ENCODE results near the gene IFT122. TPM values are rescaled to one million over a fixed set of nuclear protein-coding genes. Genes with fewer than 3 reads are reported as not detected.

The IFT122 gene
- polyA plus RNA-seq, 12 donors = 28.8 to 56.5 (median 33.7) TPM; not detected in 1

DNA sequence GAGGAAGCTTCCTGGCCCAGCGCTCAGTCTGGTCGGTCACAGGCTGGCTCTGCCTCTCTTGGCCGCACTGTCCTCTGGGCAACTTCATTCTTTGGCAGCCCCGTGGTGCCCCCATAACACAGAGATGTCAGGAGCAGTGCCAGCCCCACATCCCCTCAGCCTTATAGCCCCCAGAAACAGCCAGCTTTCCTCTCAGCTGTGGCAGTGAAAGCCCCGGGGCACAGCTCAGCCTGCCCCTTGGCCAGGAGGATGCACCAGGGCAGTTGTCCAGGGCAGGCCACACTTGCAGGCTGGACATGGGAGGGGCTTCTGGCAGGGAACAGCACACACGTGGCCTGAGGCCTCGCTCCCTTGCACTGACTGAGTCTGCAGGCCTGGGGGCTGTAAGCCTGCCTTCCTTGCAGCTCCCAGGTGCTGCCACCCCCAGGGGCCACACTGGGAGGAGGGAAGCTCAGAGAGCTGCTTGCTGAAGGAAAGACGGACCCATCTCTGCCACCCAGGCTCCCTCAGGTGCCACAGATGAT lies 78.1 kb downstream of the IFT122 start:
- no peak for DNase-seq

DNA sequence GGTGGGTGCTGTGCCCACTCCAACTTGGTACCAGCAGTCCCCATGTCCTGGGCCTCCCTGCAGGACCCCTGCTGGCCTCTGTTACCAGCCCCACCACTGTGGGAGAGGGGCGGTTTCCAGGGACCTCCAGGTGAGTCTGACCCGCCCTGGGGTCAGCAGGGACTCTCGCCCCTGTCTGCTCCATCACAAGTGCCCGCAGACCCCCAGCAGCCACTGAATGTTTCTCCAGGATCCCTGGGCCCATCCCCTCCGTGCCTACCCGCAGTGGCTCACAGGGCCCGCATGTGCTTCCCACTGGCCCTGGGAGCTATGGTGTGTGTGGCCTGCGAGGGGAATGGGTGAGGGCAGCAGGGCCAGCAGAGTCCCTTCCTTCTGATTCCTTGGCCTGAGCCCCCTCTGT lies 78.6 kb downstream of the IFT122 start:
- DNase-seq = no peak

DNA sequence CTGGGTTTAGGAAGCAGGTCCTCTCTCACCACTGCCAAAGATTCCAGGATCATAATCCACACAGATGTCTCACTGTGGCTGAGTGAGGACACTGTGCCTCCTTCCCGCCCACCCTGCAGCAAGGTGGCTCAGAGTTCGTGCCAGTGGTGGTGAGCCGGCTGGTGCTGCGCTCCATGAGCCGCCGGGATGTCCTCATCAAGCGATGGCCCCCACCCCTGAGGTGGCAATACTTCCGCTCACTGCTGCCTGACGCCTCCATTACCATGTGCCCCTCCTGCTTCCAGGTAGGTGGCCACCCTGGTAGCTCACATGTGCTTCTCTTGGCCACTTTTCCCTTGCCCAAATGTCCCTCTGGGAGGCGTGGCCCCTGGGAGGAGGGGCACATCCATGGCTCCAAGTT lies 79.4 kb downstream of the IFT122 start:
- DNase-seq = no peak

GRCh38 chr3:129519896-129520715 lies 80.1 kb downstream of the IFT122 start:
- no peak for DNase-seq

GRCh38 chr3:129520960-129521359 lies 80.9 kb downstream of the IFT122 start:
- DNase-seq = no peak

GRCh38 chr3:129521611-129522010 lies 81.6 kb downstream of the IFT122 start:
- DNase-seq = no peak

DNA sequence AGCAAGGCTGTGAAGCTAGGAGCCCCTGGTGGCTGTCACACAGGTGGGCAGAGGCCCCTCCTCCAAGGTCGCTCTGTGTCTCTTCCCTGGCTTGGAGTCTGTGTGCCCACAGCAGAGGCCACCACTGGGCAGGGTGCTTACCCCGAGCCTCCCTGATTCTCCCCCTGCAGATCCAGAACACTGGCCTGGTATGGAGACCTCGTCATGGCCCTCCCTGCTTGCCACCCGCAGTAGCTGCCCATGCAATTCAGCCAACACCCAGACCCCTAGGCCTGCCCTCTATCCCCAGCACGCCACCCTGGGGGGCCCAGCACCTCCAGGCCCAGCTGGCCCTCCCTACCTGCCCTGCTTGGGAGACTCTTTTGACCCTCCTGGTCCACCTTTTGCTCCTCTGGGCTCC lies 82.9 kb downstream of the IFT122 start:
- no peak for DNase-seq

DNA sequence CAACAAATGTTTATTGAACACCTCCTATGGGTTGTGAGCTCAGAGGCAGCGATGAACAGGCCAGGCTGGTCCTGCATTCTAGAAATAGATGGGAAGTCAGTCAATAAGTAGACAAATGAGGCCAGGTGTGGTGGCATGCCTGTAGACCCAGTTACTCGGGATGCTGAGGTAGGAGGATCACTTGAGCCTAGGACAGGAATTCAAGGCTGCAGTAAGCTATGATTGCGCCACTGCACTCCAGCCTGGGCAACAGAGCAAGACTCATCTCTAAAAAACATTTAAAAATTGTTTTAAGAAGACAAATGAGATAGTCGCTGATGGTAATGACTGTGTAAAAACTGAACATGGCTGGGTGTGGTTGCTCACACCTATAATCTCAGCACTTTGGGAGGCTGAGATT lies 84.1 kb downstream of the IFT122 start:
- no peak for DNase-seq

DNA sequence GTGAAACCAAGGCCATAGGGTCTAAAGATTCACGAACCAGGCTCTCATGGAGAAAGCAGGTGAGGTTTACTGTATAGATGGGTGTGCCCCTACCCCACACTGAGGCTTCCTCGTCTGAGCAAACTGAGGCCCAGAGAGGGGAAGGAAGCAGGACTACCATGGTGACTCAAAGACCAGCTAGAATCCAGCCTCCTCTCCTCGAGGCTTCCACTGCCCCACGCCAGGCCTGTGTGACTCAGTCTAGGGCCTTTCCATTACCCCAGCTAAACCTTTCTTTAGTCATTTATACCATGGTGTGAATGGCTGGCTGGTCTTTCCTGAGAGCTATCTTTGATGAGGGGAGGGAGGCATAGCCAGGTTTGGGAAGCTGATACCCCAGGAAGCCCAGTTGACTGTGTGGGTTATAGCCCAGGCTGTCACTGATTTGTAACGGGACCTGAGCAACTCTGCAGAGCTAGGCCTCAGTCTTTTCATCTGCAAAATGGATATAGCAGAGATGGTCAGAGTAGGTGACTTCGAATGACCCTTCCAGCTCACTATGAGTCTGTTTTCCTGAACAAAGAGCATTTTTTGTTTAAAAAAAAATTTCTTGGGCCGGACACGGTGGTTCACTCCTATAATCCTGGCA lies 85.4 kb downstream of the IFT122 start:
- no peak for DNase-seq

DNA sequence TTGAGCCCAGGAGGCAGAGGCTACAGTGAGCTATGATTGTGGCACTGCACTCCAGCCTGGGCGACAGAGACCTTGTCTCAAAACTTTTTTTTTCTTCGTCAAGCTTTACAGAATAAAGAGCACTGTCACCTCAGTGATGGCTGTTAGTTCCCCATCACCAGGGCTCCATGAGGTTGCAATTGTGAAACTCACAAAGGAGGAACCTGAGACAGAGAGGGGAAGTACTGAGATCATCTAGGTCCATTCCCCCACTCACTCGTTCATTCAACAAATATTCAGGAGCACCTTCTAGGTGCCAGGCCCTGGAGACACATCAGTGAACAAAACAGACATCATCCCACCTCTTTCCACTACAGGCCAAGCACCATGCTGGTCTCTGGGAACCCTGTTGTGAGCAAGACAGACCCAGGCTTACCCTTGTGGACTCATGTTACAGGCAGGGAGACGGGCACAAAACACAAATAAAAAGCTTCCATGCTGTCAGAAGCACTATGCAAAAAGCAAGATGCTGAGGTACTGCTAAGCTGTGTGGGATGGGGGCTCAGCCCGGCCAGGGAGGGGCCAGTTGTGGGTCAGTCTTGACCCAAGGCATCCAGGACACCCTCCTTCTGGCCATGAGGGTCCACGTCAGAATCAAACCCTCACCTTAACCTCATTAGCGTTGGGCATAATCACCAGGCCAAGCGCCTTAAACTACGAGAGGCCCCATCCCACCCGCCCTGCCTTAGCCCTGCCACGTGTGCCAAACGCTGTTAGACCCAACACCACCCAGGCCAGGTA lies 86.3 kb downstream of the IFT122 start:
- no peak for DNase-seq

DNA sequence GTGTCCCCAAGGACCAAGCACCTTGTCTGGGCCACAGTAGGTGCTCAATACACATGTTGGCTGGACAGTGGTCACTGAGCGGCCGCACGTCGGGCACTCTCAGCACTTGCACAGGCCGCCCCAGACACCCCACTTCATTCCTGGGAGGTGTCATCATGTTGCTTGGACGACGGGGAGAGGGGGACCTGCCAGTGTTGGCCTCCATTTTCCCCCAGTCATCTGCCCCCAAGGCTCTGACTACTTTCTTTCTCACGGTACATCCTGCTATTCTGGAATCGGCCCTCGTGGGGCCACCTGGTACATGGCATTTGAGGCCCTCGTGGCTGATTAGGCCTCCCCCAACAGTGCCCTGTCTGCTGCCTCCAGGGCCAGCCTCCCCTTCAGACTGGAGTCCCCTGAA lies 87.2 kb downstream of the IFT122 start:
- DNase-seq = no peak

DNA sequence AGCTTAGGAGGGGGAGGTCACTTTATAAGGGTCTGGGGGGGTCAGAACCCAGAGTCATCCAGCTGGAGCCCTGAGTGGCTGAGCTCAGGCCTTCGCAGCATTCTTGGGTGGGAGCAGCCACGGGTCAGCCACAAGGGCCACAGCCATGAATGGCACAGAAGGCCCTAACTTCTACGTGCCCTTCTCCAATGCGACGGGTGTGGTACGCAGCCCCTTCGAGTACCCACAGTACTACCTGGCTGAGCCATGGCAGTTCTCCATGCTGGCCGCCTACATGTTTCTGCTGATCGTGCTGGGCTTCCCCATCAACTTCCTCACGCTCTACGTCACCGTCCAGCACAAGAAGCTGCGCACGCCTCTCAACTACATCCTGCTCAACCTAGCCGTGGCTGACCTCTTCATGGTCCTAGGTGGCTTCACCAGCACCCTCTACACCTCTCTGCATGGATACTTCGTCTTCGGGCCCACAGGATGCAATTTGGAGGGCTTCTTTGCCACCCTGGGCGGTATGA lies 88.6 kb downstream of the IFT122 start, which contains the start of gene RHO:
RHO (plus strand) TSS at position 51 of the 512 bp plus-strand sequence; CDS start at position 146, 95 bp downstream.
- no peak for DNase-seq

- no peak for DNase-seq
Measured at GRCh38 chr3:129529436-129530210, 89.6 kb downstream of the IFT122 start.

DNA sequence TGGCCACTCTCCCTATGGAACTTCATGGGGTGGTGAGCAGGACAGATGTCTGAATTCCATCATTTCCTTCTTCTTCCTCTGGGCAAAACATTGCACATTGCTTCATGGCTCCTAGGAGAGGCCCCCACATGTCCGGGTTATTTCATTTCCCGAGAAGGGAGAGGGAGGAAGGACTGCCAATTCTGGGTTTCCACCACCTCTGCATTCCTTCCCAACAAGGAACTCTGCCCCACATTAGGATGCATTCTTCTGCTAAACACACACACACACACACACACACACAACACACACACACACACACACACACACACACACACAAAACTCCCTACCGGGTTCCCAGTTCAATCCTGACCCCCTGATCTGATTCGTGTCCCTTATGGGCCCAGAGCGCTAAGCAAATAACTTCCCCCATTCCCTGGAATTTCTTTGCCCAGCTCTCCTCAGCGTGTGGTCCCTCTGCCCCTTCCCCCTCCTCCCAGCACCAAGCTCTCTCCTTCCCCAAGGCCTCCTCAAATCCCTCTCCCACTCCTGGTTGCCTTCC lies 90.3 kb downstream of the IFT122 start:
- DNase-seq = no peak

- DNase-seq = no peak
Measured at GRCh38 chr3:129530821-129531220, 90.8 kb downstream of the IFT122 start.

GRCh38 chr3:129531699-129532098 lies 91.7 kb downstream of the IFT122 start:
- DNase-seq = no peak

DNA sequence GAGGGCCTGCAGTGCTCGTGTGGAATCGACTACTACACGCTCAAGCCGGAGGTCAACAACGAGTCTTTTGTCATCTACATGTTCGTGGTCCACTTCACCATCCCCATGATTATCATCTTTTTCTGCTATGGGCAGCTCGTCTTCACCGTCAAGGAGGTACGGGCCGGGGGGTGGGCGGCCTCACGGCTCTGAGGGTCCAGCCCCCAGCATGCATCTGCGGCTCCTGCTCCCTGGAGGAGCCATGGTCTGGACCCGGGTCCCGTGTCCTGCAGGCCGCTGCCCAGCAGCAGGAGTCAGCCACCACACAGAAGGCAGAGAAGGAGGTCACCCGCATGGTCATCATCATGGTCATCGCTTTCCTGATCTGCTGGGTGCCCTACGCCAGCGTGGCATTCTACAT lies 92.2 kb downstream of the IFT122 start:
- no peak for DNase-seq

- no peak for DNase-seq
Measured at GRCh38 chr3:129533406-129533805, 93.4 kb downstream of the IFT122 start.

GRCh38 chr3:129534428-129535027 lies 94.5 kb downstream of the IFT122 start:
- DNase-seq = no peak

DNA sequence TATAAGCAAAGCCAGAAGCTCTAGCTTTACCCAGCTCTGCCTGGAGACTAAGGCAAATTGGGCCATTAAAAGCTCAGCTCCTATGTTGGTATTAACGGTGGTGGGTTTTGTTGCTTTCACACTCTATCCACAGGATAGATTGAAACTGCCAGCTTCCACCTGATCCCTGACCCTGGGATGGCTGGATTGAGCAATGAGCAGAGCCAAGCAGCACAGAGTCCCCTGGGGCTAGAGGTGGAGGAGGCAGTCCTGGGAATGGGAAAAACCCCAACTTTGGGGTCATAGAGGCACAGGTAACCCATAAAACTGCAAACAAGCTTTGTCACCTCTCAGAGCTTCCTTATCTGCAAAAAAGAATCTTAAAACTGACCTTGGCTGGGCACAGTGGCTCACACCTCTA lies 95.1 kb downstream of the IFT122 start:
- DNase-seq = no peak

DNA sequence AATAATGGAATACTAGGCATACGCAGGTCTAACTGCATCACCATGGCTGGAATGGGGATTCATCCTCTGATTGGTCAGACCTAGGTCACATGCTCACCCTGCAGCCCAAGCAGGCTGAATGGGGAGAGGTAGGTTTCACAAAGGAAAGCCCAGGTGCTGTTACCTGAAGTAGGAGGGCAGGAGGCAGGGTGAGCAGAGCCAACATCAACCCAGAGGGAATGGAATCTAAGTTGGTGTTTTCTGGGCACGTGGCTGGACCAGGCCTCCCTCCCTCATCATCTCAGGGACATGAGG lies 96.3 kb downstream of the IFT122 start:
- no peak for DNase-seq

All from muscle of arm (tissue), 12 donors.